Heart right ventricle (tissue), 16 donors: ENCODE data around the gene FHAD1. TPM values are rescaled to one million over a fixed set of nuclear protein-coding genes. Genes with fewer than 3 reads are reported as not detected.

Experiments
- ATAC-seq, 8 donors: fragments of 200-7000 bp; cut with Tn5 transposase; one replicate each; pipeline ENCODE4 v1.9.1; 2020; ENCODE audit warnings: mild to moderate bottlenecking in 8 of 8, moderate library complexity in 8 of 8, moderate number of reproducible peaks in 1 of 8
- DNase-seq, 2 donors: peaks; one replicate each; pipeline ENCODE4 v3.0.0-alpha.2; 2020
- H3K27ac ChIP-seq, 10 donors: fragments of 200-600 bp; sonication (generic) in 2 of 10; one replicate each; pipeline versions ENCODE4 v1.5.0 to v1.8.0; 2020 to 2022; ENCODE audit warnings: mild to moderate bottlenecking in 3 of 10
- H3K27me3 ChIP-seq, 7 donors: fragments of 200-600 bp; one replicate each; pipeline ENCODE4 v1.8.0; 2021 to 2022; ENCODE audit warnings: mild to moderate bottlenecking in 2 of 7
- H3K36me3 ChIP-seq, 9 donors: fragments of 200-600 bp; sonication (generic) in 1 of 9; one replicate each; pipeline versions ENCODE4 v1.5.0 to v1.8.0; 2020 to 2022; ENCODE audit warnings: mild to moderate bottlenecking in 2 of 9
- H3K4me1 ChIP-seq, 9 donors: fragments of 200-600 bp; sonication (generic) in 1 of 9; one replicate each; pipeline versions ENCODE4 v1.5.0 to v1.8.0; 2020 to 2022; ENCODE audit warnings: mild to moderate bottlenecking in 4 of 9
- H3K4me3 ChIP-seq, 10 donors: fragments of 200-600 bp; sonication (generic) in 2 of 10; one replicate each; pipeline versions ENCODE4 v1.5.0 to v1.8.0; 2020 to 2022; ENCODE audit warnings: mild to moderate bottlenecking in 7 of 10, moderate library complexity in 2 of 10
- H3K9me3 ChIP-seq, 11 donors: fragments of 200-600 bp in 10 of 11; sonication (generic) in 2 of 11; one replicate each; pipeline versions ENCODE4 v1.5.0 to v1.8.0; 2013 to 2022; ENCODE audit warnings: mild to moderate bottlenecking in 2 of 11, control low read depth in 1 of 11, moderate library complexity in 1 of 11
- WGBS, 2 donors: extraction: QIAGEN DNeasy Blood & Tissue Kit; methylation state at CpG; one replicate each; pipeline ENCODE4 v1.1.7; 2013; ENCODE audit warnings: inconsistent platforms in 1 of 2; 5-methylcytosine and 5-hydroxymethylcytosine counted together
- intact Hi-C, 10 donors: fragments of 100-400 bp; cut with DNase I; formaldehyde crosslinking; loops; one replicate each; pipeline versions ENCODE4 v1.11.1 to v1.14.2; 2022
- polyA plus RNA-seq, 2 donors: library from polyadenylated mRNA; stranded (reverse); fragments of 200-250 nt; gene quantifications; one replicate each; pipeline ENCODE4 v1.2.3, GENCODE V29; 2013
- total RNA-seq, 10 donors: library from RNA; stranded (reverse); fragmentation: NEBNext Ultra II Directional in 3 of 10; extraction: Animal tissue kit (Norgen Biotek cat#: 25700) in 3 of 10; gene quantifications; one replicate each; pipeline versions ENCODE4 v1.2.1 to v1.2.4, GENCODE V29; 2021 to 2023
- TF ChIP-seq, protein P1 (sequence below), 9 donors: fragments of 200-600 bp; sonication (generic) in 2 of 9; IDR thresholded peaks; one replicate each; pipeline versions ENCODE4 v1.5.0 to v1.8.0; 2021 to 2022; ENCODE audit warnings: antibody characterized with exemption in 9 of 9, mild to moderate bottlenecking in 5 of 9, moderate library complexity in 1 of 9
- donor health status: Arrhythmogenic right ventricular cardiomyopathy.
- donor health status: ischemic (EF 13 %, LVEDD 7.1; RV severe dilation, severe dysfunction).
- donor health status: healthy with polysubstance abuse.
- donor health status: DM: no; HTN: yes; CAD: no.
- donor health status: DM: no; HTN: no; CAD: no.
- donor health status: ischemic (EF 25% LVEDD 6.9; RV normal size, moderate dysfunction).
- donor health status: ischemic (EF 25% LVEDD 5.7; RV mildly dilated, moderate dysfunction).
- donor health status: healthy.
- donor health status: DM: yes; HTN: yes; CAD: no.
- donor health status: Ischemic cardiomyopathy.
- donor health status: ischemic (EF 35%, LVEDD 5.7; RV mildly dilated, moderate dysfunction).
- donor health status: nonischemic (EF 11% LVEDD 7.7; RV severe dilation, severe dysfunction).
- donor health status: DM: yes; HTN: yes; CAD: no.
- donor health status: PGD.
- donor health status: ischemic (EF 29% LVEDD 5.4; RV normal size, mild dysfunction).
- donor health status: nonischemic (EF 23%, LVEDD 6.1; RV moderate dilation, normal function).

Gene FHAD1
- total and polyA plus RNA-seq, 12 donors, result 0.06 to 1.0 (median 0.12) TPM; not detected in 5

DNA sequence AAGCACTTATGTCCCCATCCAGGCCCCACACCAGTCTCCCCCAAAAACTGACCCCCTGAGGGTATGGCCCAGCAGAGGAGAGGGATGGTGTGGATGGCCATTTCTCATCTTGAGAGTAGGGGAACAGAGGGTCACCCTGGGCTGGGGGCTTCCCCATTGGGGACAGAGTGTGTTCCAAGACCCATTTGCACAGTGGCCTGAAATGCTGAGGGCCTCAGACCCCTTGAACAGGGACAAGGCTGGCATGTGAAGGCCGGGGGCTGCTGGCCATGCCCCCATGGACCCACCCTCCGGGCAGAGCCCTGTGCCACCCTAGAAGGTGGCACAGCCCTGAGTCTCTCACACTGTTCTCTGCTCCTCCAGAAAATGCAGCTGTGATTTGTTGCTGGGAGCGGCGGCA lies 199.2 kb downstream of the FHAD1 start:
- Histone ChIP-seq H3K27ac (no peak overlapping the region), H3K27me3 (peaks cover 0 to 18% (median 8%) of the 10 kb centered on the region in 7 donors), H3K4me3 (no peak overlapping the region), H3K36me3 (no peaks in the 10 kb centered on the region), H3K9me3 (peaks cover 0 to 7% (median 0%) of the 10 kb centered on the region in 11 donors), H3K4me1 (peaks cover 0 to 4% (median 0%) of the 10 kb centered on the region in 9 donors)
- ATAC-seq (no peak), DNase-seq (no peak)
- TF ChIP-seq, protein P1, sequence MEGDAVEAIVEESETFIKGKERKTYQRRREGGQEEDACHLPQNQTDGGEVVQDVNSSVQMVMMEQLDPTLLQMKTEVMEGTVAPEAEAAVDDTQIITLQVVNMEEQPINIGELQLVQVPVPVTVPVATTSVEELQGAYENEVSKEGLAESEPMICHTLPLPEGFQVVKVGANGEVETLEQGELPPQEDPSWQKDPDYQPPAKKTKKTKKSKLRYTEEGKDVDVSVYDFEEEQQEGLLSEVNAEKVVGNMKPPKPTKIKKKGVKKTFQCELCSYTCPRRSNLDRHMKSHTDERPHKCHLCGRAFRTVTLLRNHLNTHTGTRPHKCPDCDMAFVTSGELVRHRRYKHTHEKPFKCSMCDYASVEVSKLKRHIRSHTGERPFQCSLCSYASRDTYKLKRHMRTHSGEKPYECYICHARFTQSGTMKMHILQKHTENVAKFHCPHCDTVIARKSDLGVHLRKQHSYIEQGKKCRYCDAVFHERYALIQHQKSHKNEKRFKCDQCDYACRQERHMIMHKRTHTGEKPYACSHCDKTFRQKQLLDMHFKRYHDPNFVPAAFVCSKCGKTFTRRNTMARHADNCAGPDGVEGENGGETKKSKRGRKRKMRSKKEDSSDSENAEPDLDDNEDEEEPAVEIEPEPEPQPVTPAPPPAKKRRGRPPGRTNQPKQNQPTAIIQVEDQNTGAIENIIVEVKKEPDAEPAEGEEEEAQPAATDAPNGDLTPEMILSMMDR (IDR thresholded peaks at IDR 0.05), result no peak
- intact Hi-C loops, result loop anchor here in 1 of 10 donors (10.0 kb wide), 1 partner anchor 61 kb away; no protein-coding TSS in a partner anchor
- WGBS, 2 donors, result 87 to 88% methylated on average over 4 of the region's 4 CpGs

Other genes starting within 250 kb of the FHAD1 start
- gene TMEM51, start 93.5 kb upstream of the FHAD1 start, total RNA-seq, result 1 to 10 TPM; 2.0 to 9.5 (median 2.8) TPM
- gene TMEM51, start 93.5 kb upstream of the FHAD1 start, polyA plus RNA-seq, result 1 to 10 TPM; 3.8 to 3.9 TPM
- 10 to 100 TPM in 9 of 10 donors, 1 to 10 TPM in 1; 9.4 to 32.1 (median 13.5) TPM for gene EFHD2, start 162.7 kb downstream of the FHAD1 start, total RNA-seq
- 10 to 100 TPM; 20.1 to 20.2 TPM for gene EFHD2, start 162.7 kb downstream of the FHAD1 start, polyA plus RNA-seq
- gene CTRC, start 191.2 kb downstream of the FHAD1 start, total RNA-seq, result 1 to 10 TPM in 3 of 10 donors, under 1 TPM in 4, not detected in 3; 0.42 to 1.6 (median 0.93) TPM
- gene CTRC, start 191.2 kb downstream of the FHAD1 start, polyA plus RNA-seq, result under 1 TPM in 1 of 2 donors, not detected in 1; 0.41 TPM
- 1 to 10 TPM in 5 of 10 donors, under 1 TPM in 2, not detected in 3; 0.85 to 1.6 (median 1.2) TPM for gene CELA2A, start 209.5 kb downstream of the FHAD1 start, total RNA-seq
- gene CELA2A, start 209.5 kb downstream of the FHAD1 start, polyA plus RNA-seq, result under 1 TPM in 1 of 2 donors, not detected in 1; 0.09 TPM
- not detected for gene CELA2B, start 228.9 kb downstream of the FHAD1 start, total RNA-seq
- not detected for gene CELA2B, start 228.9 kb downstream of the FHAD1 start, polyA plus RNA-seq